ENCODE results near the gene ZACN. TPM values are rescaled to one million over a fixed set of nuclear protein-coding genes. Genes with fewer than 3 reads are reported as not detected.
A peak's percentile ranks its signal among the peaks of the same experiment; 100 is the strongest.
"Not testable (repeated sequence)": the region's sequence is repeated elsewhere in the genome, so short reads cannot be mapped to it uniquely, and the experiment has no call there.

ZACN gene
- not detected for total RNA-seq
- long read RNA-seq, partial matches to known transcripts: 0 of 2 reads
- long read RNA-seq, other reads (novel, unspliced or antisense): 0 of 2 reads

DNA sequence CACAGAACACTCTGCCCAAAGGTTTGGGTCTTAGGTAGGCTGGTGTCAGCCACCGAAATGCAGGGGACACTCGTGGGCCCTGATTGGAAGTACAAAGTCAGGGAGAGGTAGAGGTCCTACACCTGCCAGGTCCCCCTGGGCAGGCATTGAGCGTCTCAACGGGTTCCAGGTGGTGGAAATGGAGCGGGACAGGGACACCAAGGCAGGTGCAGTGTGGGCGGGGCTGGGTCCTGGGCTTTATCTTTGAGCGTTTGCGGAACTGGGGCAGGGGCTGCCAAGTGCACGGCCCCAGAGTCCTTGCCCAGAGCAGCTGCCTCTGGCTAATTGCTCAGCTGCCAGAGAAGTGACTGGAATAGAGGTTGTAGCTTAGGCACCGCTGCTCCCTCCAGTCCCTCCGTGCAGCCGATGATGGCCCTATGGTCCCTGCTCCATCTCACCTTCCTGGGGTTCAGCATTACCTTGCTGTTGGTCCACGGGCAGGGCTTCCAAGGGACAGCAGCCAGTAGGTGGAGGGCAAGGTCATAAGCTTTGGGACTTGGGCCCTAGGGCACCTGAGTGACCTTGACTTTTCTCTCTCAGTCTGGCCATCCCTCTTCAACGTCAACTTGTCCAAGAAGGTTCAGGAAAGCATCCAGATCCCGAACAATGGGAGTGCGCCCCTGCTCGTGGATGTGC, at the start of gene ZACN:
Gene ZACN, plus strand, starts transcription at position 323 of the 675 bp plus-strand sequence. Its CDS starts 83 bp downstream, at position 406.
- no peak for DNase-seq (ENCODE audit: low spot score)
- intact Hi-C loops (cut with DNase I): no loop called here

DNA sequence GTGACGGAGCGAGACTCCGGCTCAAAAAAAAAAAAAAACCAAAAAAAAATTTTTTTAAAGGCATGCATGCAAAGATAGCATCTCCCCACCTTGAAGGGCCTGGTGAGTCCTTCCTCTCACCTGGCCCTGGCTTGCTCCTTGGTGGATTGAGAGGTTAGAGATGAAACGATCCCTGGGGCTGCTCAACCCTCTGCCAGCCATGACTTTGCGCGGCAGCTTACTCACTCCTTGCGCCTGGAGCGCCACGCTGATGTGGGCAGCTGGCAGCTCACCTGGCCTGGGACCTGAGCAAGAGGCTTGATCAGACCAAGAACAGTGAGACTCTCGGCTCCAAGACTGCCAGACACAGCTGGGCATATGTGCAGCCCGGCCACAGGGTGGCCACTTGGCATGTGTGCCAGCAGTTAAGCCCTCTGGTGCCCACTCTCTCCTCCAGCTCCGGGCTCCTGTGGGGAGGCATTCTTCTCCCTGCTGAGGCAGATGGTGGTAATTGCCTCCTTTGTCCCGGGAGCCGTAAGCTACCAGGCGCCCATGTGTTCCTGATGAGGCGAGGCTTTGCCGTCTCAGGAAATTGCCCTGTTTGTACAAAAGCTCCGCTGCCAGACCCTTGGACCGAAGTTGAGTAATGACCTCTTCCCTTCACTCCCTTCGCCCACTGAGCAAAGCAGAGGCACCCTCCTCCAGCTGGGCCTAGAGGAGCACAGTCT, 46.8 kb upstream of the ZACN start:
- intact Hi-C loops (cut with DNase I): no loop called here
- no peak for DNase-seq (ENCODE audit: low spot score)

DNA sequence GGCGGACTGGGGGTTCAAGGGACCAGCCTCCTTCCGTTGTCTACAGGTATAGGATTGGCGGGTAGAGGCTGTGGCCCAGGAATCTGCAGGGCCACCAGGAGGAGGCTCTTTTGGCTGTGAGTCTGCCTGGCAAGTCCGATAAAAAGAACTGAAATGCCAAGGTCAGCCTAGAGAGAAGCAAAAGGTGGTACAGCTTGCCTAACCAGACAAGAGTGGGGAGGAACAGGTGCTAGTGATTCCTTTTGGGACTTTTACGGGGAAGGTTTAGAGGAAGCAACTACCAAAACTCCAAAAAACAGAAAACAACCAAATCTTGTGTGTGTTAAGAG, 46.2 kb upstream of the ZACN start:
- no peak for DNase-seq (ENCODE audit: low spot score)
- intact Hi-C loops (cut with DNase I): no loop called here

DNA sequence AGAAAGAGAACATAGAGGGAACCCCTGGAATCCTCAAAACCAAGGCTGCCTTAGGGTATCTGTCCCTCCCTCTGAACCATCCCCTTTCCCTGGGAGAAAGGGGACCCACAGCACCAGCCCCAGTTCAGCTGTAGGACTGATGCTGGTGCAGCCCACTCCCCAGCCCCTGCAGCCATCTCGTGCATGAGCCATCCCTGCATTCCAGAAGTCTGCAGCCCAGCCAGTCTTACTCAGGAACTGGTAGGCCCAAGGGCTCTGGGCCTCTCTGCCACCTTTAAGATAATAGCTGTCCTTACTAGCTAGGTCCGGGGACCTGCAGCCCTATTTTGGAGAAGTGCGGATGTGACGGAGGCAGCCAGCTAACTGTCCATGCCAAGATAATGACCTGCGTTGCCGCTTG, 45.8 kb upstream of the ZACN start:
- no peak for DNase-seq (ENCODE audit: low spot score)
- intact Hi-C loops (cut with DNase I): no loop called here

DNA sequence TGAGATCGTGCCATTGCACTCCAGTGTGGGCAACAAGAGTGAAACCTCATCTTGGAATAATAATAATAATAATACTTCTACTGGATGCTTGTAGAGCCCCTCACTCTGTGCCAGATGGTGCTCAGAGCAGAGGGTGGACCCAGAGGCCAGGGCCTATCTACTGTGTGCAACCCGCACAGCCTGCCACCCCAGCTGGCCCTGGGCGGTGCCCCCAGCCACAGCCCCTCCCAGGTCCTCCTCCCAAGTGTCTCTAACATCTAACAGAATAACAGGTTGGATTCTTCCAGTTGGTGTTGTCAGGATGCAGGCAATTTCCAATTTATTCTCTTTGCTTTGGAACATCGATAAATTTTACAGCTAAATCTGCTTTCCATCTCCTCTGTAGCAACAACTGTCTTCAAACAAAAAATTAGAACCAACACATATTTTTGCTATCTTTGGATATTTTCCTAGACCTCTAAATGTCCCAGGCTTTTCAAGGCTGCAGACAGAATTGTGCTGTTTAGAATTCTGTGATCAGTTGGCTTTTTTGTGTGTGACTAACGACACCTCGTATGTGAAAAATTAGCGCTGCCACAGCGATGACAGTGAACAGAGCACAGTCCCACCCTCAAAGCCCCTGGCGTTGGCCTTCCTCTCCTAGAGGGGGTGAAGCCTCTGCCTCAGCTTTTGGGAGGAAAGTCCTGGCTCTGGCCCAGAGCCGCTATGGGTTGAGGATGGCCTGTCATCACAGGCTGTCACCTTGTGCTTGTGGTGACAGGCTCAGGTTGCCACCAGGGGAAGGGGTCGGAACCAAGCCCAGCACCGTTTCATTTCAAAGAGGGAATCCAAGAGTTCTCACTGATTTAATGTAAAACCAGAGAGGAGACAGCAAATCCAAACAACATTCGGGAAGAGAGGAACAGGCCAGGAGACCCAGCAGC, 44.3 kb upstream of the ZACN start:
- intact Hi-C loops (cut with DNase I): no loop called here
- DNase-seq (ENCODE audit: low spot score): no peak

DNA sequence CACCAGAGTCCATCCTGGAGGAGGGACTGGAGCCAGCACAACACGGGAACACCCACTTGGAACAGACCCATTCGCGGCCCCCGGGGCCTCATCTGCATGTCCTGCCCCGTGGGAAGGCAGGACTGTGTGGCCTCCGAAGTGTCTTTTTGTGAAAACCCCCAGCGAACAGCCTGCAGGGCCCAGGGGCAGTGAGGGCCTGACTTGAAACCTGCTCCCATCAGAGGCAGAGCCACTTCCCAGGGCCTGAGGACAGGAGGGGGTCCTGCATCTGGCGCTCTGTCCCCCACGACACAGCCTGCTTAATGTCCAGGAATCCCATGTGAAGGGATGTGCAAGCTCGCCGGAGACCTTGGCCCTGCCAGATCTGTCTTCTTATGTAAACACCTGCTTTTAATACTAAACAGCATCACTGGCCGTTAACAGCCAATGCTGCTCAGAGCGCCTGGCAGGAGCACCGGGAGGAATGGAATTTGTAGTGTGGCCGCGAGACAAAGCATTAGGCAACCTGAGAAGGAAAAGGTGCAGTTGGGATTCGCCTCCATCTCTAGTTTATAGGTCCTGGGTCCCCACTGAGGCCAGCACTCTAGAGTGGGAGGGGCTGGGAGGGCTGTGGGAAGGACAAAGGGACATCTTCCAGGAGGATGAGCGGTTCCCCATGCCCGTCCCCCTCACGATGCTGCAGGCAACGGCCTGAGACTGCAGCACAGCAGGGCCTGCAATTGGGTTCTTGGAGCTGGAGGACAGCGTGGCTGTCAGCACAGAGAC, 42.3 kb upstream of the ZACN start:
- DNase-seq (ENCODE audit: low spot score): no peak
- intact Hi-C loops (cut with DNase I): no loop called here

DNA sequence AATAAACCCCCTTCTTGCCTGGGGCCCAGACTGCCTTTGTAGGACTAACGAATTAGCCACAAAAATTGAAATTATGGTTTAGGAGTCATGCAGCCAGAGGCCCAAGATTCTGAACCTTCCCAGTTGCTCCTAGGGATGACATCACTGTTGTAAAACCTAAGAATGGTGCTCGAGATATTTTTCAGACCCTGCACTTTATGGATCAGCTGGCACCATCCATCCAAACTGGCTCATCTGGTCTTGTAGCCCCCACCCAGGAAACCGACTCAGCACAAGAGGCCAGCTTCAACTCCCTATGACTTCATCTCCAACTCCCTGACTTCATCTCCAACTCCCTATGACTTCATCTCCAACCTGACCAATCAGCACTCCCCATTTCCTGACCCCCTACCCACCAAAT, 40.9 kb upstream of the ZACN start:
- no peak for DNase-seq (ENCODE audit: low spot score)
- intact Hi-C loops (cut with DNase I): no loop called here

DNA sequence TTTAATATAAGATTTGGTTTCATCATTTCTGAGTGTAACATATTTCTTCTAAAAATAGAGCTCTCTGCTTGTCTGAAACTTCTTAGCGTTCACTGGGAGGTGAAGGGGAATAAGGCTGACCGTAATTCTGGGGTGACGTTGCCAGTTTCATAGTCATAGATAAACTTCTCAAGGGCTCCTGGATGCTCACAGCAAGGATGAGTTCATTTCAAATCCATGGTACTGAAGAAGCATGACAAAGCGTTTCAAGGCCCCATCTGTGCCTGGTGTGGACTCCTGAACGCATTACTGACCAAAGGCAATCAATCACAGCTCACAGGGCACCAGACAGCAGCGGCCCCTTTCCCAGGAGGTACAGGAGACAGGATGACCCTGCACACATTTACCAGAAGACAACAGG, 39.9 kb upstream of the ZACN start:
- intact Hi-C loops (cut with DNase I): no loop called here
- no peak for DNase-seq (ENCODE audit: low spot score)

DNA sequence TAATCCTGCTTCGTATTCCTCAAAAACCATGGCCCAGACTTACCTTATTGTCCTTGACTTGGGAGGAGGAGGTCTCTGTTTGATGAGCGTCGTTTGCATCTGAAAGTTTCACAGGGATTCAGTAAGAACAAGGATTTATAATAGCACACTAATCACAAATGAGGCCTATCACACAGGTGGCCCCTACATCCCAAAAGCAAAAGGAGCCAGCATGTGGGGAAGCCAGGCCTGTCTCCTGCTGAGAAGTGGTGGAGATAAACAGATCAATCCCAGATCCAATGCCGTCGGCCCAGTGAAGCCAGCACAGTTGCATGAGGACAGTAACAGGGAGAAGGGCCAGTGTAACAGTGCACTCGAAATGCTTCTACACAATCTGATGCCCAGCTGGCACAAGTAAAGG, 38.6 kb upstream of the ZACN start:
- intact Hi-C loops (cut with DNase I): no loop called here
- DNase-seq (ENCODE audit: low spot score): no peak

DNA sequence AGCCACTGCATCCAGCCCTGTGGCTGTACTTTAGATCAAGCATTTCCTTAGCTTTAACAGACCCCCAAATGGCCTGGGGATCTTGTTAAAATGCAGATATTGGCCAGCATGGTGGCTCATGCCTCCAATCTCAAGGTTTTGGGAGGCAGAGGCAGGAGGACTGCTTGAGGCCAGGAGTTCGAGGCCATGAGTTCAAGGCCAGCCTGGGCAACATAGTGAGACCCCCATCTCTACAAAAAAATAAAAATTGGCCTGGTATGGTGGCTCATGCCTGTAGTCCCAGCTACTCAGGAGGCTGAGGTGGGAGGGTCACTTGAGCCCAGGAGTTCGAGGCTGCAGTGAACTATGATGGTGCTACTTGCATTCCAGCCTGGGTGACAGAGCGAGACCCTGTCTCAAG, 36.1 kb upstream of the ZACN start:
- intact Hi-C loops (cut with DNase I): not testable (repeated sequence)

DNA sequence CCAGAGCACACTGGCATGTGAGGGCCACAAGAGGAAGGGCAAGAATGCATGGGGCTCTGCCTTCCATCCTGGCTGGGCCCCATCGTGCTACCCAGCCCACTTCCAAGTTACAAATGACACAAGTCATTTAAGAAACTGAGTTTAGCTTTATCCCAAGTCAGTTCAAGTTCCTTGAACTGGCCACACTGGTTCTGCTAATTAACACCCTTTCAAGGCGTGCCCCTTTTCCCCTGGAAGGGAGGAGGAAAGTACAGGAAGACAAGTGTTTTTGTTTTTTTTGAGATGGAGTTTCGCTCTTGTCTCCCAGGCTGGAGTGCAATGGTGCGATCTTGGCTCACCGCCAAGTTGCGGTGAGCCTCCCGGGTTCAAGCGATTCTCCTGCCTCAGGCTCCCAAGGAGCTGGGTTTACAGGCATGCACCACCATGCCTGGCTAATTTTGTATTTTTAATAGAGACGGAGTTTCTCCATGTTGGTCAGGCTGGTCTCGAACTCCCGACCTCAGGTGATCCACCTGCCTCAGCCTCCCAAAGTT, 34.4 kb upstream of the ZACN start:
- DNase-seq (ENCODE audit: low spot score); intact Hi-C loops (cut with DNase I): not testable (repeated sequence)

More for the DNA sequence above, 36.1 kb upstream of the ZACN start:
- not testable (repeated sequence) for DNase-seq (ENCODE audit: low spot score)

DNA sequence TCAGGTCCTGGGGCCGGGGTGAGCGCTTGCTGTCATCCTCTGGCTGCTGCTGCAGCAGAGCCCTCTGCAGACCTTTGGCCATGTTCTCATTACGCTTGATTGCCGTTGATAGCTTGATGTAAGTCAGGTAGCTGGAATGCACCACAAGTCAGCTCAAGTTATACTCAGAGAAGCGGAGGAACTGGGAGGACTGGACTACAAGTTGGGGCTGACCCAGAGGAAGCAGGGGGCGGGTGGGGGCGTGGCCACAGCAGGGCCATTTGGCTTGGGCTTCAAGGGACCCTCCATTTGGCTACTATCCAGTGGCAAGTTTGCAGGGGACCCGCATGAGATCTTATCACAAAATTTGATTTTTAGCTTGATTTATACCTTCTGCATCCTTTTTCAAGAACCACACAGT, 32.9 kb upstream of the ZACN start:
- DNase-seq (ENCODE audit: low spot score): no peak
- intact Hi-C loops (cut with DNase I): no loop called here

DNA sequence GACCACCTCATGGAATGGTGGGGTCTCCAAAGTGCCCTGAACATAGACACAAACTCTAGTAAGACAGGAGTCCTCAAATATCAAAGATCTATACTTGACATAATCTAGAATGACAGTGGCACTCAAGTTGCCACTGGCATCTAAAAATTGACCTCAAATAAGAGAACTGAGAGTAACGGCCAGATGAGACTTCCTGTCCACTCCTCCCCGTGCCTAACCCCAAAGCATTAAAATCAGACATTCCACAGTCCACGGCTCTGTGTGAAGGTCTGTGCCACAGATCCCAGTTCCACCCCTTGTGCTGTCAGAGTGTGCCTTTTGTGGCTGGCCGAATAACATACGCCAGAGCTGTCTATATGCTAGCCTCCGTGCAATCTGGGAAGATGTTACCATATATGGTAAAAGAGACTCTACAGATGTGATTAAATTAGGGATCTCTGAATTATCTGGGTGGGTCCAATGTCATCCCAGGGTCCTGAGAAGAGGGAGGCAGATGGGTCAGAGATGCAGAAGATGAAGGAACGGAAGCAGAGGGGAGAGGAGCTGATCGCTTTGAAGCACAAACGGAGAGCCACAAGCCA, 30.9 kb upstream of the ZACN start:
- intact Hi-C loops (cut with DNase I): no loop called here
- DNase-seq (ENCODE audit: low spot score): peak; percentile 14

DNA sequence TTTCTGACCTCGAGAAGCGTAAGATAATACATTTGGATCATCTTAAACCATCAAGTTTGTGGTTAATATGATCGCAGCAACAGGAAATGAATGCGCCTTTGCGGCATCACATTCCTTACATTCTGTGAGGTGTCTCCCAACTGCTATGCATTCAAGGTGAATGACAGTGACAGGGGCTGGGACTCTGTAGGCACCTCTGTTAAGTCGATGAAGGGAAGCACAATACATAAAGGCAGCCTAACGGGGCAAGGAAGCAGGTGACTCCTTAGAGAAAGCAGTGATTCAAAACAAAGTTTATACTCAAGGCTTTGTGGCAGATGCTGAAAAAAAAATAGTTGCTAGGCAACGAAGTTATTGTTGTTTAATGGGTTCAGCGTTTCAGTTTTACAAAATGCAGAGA, 30.3 kb upstream of the ZACN start:
- intact Hi-C loops (cut with DNase I): no loop called here
- DNase-seq (ENCODE audit: low spot score): peak; percentile 41

DNA sequence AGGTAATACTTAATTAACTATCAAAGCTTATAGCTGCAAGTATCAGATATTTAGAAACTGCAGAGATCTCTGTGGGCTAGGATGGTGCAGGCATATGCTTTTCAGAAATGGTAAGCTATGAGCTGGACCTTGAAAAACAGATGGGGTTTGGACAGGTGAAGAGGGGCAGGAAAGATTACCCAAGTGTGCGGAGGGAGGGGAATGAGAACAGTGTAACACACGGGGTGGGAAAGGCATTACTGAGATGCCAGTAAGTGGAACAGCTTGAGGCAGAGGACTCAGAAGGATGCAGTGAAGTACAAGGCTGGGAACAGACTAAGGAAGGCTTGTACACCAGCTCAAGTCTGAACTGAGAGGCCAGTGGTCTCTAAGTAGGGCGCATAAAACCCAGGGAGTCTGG, 29.7 kb upstream of the ZACN start:
- intact Hi-C loops (cut with DNase I): no loop called here

DNA sequence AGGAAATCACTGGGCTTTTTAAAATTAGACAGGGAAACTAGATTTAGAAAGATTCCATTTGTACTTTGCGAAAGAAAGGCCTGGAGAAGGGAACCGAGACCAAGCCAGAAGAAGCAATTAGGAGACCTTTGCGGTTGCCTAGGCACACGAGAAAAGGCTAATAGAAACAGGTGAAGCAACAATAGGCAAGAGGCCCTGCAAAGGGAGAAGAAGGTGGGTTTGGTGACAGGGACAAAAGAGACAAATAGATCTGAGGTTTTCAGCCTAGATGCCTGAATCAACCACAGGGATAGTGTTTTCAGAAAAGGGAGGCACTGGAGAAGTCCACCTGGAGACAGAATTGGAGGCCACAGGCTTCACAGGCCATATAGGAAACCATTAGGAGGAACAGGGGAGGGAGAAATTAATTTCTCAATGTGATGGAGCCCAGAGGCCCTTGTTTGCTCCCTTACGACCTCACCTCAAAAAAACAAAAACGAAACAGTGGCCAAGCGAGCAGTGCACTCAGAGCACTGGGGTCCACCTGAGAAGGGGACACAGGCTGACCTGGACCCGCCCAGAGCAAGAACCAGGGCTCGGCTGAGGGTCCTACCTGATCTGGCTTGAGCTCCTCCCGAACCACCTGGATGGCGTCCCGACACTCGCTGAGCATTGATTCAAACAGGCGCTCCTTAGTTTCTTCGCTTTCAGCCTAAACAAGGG, 29.0 kb upstream of the ZACN start:
- peak; percentile 15 for DNase-seq (ENCODE audit: low spot score)
- intact Hi-C loops (cut with DNase I): no loop called here

More for the DNA sequence above, 29.7 kb upstream of the ZACN start:
- no peak for DNase-seq (ENCODE audit: low spot score)

DNA sequence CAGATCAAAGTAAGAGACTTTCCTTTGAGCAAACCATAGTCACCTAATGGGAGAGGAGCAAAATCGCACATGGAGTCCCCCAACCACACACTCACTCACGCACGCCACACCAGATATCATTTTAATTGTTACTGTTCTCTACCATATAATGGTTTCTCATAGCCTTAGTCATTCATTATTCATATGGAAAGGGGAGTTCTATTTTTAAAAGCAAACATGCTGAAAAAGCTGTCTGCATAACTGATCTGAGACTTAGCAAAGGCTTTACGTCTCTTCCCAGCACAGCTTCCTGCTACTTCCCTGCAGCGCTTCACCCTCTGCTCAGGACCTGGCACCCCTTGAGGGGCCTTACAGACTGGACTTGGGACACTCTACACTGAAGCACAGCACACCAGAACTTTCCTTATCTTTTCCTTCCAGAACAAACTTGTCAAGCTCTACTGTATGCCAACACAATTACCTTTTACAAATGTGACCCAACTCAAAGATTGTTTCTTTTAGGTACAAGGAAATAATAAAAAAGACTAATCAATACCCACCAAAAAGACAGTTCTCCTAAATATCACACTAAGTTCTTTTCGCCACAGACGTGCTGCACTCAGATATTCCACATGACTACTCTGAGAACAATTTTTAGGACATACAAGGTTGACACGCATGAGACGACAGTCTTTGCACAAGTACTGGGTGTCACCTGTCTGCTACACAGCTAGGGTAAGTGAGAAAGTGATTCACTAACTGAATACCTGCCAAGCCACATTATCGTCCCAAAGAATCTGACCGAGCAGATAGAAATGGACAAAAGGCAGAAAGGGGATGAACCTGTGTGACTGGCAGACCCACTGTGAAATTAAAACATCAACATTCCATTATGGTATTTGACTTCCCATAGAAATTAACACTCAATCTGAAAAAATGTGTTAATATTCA, 28.2 kb upstream of the ZACN start:
- DNase-seq (ENCODE audit: low spot score): no peak

More for the DNA sequence above, 28.2 kb upstream of the ZACN start:
- intact Hi-C loops (cut with DNase I): no loop called here

Data from cardiac septum (tissue), 1 donor.